ENCODE measurements around the gene SLC26A6. TPM values are rescaled to one million over a fixed set of nuclear protein-coding genes. Genes with fewer than 3 reads are reported as not detected.

The SLC26A6 gene
- polyA plus RNA-seq, 1 experiment, result 23.1 TPM

DNA sequence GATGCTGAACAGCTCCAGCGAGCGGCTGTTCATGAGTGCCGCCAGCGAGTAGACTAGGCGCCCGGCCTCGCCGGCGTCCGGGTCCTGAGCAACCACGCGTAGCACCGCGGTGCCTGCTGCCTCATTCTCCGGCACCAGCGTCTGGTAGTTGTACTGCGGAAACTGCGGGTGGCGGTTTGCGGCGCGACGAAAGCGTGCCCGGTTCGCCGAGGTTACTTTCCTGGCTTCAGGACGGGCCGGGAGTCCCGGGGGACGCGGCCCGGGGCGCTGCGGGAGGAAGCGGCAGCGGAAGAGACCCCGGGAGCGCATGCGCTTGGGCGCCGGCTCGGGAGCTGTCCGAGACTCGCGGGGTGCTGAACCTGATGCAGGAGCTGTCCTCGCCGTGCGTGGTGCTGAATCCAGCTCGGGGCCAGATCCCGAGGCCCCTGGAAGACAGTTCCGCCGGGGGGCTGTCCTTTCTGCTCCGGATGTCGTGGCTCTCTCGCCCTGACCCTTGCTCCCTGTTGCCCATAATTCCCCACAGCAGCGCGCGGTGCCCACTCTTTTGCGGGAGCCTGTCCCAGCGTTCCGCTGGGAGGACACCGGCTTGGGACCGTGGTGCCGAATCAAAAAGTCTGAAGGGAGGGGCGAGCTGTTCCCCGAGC lies 26.4 kb upstream of the SLC26A6 start:
- Histone ChIP-seq H3K27me3 (ENCODE audit: control insufficient read depth, insufficient read depth, low read length) (peaks cover 11% of the 10 kb centered on the region), H3K4me3 (ENCODE audit: low read depth, low read length) (peak overlapping the region; percentile 61), H3K9me3 (ENCODE audit: control insufficient read depth, insufficient read depth, low read length) (peaks cover 18% of the 10 kb centered on the region; the same call in 1 of the 2 replicates), H3K27ac (ENCODE audit: low read depth, low read length) (no peak overlapping the region)
- no peak for DNase-seq (ENCODE audit: low read depth, low spot score)
- CTCF ChIA-PET, result interaction anchor here (1.3 to 3.6 kb wide), 3 partner anchors 22 to 78 kb away, joined by 5 to 13 read pairs (median 10); partner anchors contain the start of gene SLC26A6
- POLR2A ChIA-PET, result interaction anchor here (0.6 to 2.4 kb wide), 4 partner anchors 26 to 63 kb away, joined by 3 to 12 read pairs (median 3); partner anchors contain the start of gene SLC26A6
- TF ChIP-seq CTCF (IDR thresholded peaks at IDR 0.05; ENCODE audit: low read depth, low read length), result no peak

DNA sequence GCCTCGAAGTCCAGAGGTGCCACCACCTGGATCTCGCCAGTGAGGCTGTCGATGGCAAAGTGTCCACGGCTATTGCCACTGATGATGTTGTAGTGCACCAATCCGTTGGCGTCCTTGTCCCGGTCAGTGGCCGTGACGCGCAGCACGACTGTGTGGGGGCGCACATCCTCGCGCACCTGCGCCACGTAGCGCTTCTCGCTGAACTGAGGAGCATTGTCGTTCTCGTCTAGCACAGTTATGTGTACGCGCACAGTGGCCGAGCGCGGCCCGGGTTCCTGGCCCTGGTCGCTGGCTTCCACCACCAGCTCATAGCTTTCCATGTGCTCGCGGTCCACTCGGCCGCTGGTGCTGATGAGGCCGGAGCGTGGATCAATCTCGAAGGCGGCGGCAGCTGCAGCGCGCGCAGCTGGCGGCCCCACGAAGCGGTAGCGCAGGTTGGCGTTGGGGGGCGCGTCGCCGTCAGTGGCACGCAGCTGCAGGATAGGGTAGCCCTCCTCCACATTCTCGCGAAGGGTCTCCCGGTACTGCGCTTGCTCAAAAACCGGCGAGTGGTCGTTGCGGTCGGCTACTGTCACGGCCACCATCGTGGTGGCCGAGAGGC lies 25.6 kb upstream of the SLC26A6 start:
- H3K4me3 ChIP-seq (ENCODE audit: low read depth, low read length), result peak overlapping the region; percentile 61; the same call in 1 of the 2 replicates
- ChIA-PET CTCF (no interaction called here), POLR2A (interaction anchor here (0.6 to 2.4 kb wide), 3 partner anchors 26 to 63 kb away, joined by 3 to 12 read pairs (median 3); partner anchors contain the start of gene SLC26A6)

DNA sequence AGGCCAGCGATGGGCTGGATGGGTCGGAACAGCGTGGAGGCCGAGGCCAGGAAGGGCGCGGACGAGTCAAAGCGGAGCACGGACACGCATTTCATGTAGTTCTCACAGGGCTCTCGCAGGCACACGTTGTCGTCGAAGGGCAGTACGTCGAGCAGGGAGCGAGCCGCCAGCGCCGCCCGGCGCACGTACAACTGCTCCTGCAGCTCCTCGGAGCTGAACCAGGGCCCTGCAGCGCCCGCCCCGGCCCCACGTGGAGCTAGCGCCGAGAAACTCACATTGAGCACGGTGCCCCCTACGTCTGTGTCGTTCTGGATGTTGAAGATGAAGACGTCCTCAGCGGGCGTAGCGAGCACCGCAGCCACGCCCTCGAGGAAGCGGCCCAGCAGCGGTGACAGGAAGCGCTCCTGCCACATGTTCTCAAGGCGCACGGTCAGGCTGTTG lies 21.6 kb upstream of the SLC26A6 start:
- Histone ChIP-seq H3K27me3 (ENCODE audit: control insufficient read depth, insufficient read depth, low read length) (peaks cover 6% of the 10 kb centered on the region), H3K27ac (ENCODE audit: low read depth, low read length) (no peak overlapping the region), H3K9me3 (ENCODE audit: control insufficient read depth, insufficient read depth, low read length) (peaks cover 19% of the 10 kb centered on the region; the same call in 1 of the 2 replicates), H3K4me3 (ENCODE audit: low read depth, low read length) (no peak overlapping the region)
- ChIA-PET CTCF (interaction anchor here (0.6 kb wide), 1 partner anchor 209 kb away, joined by 3 read pairs; no protein-coding TSS in a partner anchor), POLR2A (no interaction called here)
- TF ChIP-seq CTCF (IDR thresholded peaks at IDR 0.05; ENCODE audit: low read depth, low read length), result no peak
- no peak for DNase-seq (ENCODE audit: low read depth, low spot score)

More for the DNA sequence above, 25.6 kb upstream of the SLC26A6 start:
- Histone ChIP-seq H3K9me3 (ENCODE audit: control insufficient read depth, insufficient read depth, low read length) (peaks cover 19% of the 10 kb centered on the region; the same call in 1 of the 2 replicates), H3K27me3 (ENCODE audit: control insufficient read depth, insufficient read depth, low read length) (peaks cover 11% of the 10 kb centered on the region), H3K27ac (ENCODE audit: low read depth, low read length) (no peak overlapping the region)
- no peak for TF ChIP-seq CTCF (IDR thresholded peaks at IDR 0.05; ENCODE audit: low read depth, low read length)
- DNase-seq (ENCODE audit: low read depth, low spot score), result no peak

DNA sequence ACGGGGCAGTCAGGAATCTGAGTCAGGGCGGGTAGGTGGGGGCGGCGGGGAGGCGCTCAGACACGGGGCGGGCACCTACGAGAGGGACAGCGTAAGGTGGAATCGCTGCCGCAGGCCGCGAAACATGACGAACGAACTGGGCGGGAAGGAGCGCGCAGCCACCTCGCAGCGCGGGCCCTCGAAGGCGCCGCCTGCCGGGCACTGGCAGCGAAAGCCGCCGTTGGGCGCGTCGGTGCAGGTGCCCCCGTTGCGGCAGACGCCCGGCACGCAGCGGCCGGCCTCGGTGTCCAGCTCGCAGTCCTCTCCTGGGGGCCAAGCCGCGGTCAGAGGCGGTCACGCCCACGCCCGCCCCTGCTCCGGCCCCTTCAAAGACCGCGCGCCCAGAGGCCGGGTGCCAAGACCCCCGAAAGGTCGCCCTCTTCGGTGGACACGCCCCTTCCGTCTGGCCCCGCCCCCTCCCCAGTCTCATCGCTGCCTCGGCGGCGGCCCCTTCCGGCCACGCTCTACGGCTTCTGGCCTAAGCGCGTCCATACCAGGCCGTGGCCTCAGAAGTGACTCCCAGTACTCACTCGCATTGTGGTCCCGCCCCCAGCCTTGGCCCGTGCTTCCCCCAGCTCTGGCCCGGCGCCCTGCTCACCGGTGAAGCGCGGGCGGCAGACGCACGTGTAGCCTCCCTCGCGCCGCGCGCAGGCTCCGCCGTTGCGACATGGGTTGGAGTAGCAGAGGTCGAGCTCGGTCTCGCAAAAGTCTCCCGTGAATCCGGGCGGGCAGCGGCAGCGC lies 21.0 kb upstream of the SLC26A6 start:
- CTCF ChIA-PET, result no interaction called here
- H3K9me3 ChIP-seq (ENCODE audit: control insufficient read depth, insufficient read depth, low read length), result peaks cover 16% of the 10 kb centered on the region; the same call in 1 of the 2 replicates
- peak; percentile 56 for TF ChIP-seq CTCF (IDR thresholded peaks at IDR 0.05; ENCODE audit: low read depth, low read length)
- H3K27ac ChIP-seq (ENCODE audit: low read depth, low read length), result no peak overlapping the region
- POLR2A ChIA-PET, result no interaction called here
- DNase-seq (ENCODE audit: low read depth, low spot score), result no peak
- peak overlapping the region; percentile 54 for H3K4me3 ChIP-seq (ENCODE audit: low read depth, low read length)
- H3K27me3 ChIP-seq (ENCODE audit: control insufficient read depth, insufficient read depth, low read length), result peaks cover 5% of the 10 kb centered on the region
